Measurements from ENCODE around the gene CPZ.
"Not testable (repeated sequence)": the region's sequence is repeated elsewhere in the genome, so short reads cannot be mapped to it uniquely, and the experiment has no call there.

CPZ gene

DNA sequence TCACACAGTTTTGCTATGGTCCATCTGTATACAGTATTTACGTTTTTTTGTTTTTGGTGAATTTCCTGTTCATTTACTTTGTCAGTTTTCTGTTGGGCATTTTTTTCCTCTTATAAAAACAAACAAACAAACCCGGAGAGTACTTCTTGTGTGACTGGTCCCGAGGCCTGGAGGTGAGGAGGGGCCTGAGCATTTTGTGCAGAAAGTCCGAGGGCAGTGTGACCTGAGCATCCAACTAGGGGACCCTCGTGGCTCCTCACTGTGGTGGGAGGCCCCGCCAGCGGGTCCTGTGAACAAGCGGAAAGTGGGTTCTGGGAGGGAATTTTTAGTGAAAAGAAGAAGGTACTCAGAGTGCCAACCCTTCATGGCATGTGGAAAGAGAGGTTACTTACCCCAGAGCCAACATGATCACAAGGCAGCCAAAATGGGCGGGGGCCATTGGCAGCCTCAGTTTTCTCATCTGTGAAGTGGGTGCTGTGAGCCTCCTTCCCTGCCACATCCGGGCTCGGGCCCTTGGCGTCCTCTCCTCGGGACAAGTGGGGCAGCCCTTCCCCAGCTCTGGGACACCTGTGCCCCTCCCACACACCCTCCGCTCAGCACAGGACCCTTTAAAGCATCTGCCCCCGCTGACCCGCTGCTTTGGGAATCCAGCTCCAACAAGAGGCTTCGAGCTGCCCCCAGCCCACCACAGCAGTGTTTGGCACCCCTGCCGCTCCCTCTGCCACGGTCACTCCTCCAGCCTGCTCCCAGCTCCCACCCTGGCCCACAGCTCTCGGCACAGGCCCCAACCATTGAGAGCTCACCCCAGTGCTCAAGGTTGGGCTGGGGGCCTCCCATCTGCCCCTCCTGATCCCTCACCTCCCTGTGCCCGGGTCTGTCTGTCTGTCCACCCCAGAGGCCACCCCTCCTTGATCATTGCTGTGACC lies 35.2 kb upstream of the CPZ start:
- no peak for DNase-seq

DNA sequence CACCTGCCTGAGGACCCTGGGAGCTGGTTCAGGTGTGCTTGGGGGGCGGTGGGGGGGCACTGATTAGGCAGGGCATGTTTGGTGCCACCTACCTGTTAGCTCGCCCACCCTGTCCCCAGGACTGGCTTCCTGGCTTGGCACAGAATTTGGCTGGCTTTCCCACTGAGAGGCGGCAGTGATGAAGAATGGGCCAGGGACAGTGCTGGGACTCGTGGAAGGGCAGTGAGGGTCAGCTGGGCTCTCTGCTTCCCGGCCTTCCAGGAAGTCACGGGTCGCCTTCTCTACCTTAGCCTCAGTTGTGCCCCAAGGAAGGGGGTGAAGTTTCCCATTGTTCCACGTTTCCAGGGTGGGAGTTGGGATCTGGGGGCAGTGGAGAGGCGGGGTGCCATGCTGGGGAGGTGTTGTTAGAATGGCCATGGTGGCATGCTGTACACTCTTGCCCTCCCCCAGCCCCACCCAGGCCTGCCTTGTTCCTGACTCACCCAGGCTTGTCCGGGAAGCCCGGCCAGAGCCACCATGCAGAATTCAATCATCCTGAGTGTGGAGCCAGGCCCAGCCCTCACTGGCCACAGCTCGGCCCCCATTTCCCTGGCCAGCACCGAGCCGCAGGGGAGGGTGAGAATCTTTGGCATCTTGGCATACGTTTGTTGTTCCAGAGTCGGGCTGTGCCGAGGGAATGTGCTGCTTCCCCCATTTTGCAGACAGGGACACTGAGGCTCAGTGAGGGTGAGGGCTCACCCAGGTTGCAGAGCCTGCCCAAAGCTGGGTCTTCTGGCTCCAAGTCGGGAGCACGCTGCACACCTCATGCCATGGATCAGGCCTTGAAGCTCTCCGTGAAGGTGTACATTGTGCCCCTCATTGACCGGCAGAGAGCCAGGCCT lies 34.2 kb upstream of the CPZ start:
- no peak for DNase-seq

DNA sequence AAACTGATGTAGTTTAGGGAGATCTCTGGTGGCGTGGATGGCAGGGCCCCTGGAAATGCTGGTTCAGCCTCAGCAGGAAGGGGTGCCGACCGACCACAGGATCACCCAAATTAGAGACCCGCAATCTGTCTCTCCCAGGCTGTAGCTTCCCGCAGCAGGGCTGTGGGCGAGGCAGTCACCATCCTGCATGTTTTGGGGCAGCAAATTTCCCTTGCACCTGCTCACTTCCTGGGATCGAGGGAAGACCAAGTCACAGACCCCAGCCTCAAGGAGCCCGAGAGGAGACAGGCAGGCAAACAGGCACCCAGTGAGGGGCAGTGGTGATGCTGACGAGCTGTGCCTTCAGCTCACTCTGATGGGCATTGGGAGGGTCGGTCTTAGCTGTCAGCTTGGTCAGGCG lies 33.6 kb upstream of the CPZ start:
- no peak for DNase-seq

DNA sequence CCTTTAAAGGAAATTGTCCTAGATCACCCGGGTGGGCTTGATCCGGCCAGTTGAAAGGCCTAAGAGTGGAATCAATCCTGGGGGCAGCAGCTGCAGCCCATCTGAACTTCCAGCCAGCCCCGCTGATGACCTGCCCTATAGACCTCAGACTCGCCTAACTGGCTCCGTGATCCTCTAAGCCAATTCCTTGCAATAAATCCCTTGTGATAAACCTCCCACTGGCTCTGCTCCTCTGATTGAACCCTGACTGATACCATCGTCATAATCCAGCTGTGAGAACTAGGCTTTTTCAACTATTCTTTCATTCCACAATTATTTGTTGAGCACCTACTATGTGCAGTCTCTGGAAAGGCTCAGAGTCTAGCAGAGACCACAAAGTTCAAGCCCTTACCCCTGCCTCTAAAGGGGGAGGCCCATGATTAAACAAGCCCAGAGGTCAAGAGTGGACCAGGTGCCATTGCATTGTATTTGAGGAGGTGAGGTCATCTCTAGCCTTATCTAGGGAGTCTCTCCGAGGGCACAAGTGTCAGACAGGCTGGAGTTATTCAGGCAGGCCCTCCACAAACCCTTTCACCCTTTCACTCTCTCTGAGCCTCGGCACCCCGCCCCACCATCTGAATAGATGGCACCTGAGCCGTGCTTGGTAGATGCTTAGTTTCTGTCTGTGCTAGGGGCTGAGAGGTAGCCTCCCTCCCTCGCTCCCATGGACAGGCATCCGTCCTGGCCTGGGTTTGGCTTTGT lies 32.9 kb upstream of the CPZ start:
- no peak for DNase-seq

DNA sequence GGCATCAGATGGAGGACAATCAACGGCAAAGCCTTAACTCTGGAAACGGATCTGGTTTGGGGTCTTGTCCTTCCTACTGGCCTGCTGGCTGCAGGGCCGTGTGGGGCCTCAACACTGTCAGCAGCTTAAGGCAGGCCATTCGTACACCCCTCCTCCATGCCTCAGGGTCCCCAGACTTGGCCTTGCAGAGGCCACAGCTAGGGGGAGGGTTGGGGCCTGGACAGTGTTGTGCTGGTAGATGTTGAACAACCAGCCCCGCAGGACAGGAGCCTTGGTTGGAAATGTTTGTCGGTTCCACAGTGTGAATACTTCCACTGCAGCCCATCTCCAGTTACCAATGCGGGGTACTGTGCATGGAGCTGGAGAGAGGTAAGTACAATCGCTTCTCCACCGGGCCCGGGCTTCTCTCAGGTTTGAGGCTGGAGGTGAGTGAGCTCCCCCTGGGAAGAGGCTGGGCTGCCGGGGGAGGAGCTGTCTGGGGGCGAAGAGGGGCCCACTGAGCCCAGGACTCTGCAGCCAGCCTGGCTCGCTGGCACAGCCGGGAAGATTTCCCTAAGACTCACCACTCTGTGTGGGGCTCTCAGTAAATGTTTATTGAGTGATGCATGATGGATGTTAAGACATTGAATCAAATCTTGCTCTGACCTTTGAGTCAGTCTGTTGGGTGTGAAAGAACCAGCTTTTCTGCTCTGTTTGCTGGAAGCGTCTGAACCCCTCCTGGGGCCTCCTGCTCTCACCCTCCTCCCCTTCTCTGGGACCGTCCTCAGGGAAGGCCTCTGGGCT lies 32.1 kb upstream of the CPZ start:
- no peak for DNase-seq

DNA sequence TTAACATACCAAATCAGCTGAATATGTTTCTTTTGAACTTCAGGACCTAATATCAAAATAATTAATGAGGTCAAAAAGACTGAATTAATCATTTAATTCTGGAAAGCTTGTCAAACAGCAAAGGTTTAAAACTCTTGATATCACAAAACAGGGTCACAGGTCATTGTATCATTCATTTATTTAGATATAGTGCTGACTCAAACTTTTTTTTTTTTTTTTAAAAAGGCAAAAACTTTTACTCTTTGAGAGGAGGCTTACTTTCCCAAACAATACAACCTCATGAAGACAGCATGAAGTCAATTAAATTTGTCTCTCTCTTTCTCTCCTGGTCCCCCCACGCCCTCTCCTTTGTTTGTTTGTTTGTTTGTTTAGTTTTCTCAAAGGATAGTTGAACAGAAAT lies 28.0 kb upstream of the CPZ start:
- no peak for DNase-seq

DNA sequence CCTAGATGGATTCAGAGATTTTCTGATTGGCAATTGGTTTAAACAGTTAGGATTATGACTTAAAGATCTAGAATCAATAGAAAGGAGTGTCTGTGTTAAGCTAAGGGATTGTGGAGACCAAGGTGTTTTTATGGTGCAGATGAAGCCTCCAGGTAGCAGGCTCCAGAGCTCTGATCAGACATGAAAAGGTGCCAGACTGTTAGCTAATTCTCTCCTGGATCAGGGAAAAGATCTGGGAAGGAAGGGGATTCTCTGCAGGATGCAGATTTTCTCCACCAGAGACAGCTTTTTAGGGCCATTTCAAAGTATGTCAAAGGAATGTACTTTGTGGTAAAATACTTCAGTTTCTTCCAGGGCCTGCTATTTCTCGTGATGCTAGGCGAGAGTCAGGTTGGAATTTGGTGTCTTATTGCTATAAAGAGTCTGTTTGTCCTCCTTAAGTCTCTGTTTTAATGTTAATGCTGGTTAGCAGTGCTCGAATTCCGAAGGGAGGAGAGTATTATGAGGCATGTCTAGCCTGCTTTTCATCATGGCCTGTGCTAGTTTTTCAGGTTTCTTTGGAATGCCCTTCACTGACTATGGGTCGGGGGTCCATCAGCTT lies 24.4 kb upstream of the CPZ start:
- no peak for DNase-seq

DNA sequence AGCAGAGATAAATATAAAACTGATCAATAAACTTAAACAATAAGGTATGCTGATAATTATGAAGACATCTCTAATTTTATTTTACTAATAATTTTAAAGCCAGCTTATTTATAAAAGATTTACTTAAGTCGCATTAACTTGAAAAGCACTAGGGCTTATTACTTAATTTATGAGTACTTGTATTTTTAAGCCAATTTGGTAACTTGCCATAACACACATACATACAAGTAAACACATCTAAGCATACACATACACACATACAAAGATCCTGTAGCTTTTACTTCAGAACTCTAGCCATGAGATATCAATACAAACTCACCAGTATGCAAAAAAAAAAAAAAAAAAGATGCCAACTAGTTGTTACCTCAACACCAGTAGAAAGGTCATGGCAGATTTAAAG lies 22.4 kb upstream of the CPZ start:
- DNase-seq: no peak

DNA sequence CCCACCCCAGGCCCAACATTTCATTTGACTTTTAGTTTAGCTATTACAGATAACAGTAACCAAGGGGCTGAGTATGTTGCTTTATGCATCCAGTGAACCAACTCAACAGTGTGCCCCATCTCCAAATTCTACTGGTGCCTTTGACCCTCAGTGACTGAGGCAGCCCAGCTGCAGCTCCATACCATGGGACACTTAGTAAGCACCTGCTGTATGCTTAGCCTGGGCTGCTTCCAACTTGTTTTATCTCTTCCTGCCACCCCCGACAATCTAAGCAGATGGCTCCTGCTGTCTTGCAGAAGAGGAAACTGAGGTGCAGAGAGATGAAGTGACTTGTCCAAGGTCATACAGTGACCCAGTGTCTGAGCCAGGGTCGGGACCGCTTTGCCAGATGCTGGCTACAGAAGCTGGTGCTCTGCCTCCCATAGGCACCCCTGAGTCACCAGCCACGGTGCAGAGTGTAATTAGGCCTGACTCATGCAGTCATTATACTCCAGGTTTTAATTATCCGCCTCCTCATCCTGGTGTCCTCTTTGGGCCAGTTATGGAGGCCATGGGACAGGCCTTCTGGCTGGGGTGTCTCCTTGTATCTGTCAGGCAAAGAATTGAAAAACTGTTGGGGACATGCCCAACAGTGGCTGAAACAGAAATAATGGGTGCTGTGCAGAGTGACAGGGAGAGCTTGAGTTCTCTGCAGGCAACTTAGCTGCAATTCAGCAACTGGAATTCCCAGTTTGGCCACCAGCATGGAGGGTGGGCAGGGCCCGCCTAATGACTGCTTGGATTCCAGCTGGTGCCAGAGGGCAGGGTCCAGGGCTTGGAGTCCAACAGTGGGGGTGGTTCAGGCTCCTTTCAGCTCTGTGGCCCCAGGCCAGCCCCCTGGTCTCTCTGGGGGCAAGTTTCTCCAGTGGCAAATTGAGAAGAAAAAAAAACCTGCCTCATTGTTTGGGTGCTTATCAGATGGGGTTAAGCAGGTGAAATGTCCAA lies 20.6 kb upstream of the CPZ start:
- DNase-seq: no peak

DNA sequence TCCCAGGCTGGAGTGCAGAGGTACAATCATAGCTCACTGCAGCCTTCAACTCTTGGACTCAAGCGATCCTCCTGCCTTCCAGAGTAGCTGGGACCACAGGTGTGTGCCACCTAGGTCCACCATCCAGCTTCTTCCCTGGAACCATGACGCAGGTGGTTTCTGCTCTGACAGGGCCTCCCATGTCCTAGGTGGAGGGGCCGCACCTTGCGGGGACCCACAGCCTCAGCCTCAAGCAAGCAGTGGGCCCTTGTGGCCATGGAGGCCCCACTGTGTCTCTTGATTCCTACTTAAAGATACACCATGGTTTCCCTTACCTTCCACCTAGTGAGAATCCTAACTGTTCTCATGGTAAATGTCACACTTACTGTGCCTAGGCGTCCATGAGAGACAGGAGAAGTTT lies 19.3 kb upstream of the CPZ start:
- no peak for DNase-seq

DNA sequence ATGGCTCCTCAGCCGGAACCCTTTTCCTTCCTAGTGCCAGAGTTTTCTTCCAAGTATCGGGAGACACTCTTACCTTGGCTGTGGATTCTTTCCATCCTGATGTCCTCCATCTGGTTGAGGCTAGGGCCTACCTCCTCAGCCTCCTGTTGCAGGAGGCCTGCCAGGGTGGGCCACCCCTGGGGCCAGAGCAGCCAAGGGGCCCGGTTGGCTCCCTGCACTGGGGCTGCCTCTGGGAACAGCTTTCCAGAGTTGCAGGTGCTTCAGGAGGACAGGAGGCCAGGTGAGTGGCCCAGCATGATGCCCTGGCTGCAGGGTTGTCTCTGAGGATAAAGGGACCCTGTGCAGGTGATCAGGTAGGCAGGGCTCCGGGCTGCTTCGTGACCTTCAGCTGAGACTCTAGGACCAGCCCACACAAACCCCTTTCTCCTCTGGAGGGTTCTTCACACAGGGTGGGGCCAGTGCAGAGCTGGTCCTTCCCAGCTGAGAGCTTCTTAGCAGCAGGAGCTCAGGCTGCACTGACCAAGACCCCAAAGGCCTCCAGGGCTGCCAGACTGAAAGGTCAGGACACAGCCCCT lies 17.7 kb upstream of the CPZ start:
- DNase-seq: no peak

DNA sequence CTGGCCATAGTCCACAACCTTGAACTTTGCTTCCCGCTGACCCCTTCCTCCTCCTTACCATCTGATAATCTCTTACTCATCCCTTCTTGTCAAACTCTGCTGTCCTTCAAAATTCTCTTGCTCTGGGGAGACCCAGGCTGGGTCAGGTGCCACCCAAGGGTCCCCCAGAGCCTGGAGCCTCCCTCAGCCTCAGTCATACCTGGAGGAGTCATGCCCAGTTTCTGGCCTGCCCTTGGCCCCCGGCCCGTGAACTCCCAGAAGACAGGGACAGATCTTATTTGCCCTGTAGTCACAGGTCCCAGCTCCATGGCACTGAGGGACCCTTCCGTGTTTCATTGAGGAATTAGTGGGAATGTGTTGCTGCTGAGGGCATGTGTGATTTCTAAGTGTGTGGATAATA lies 17.1 kb upstream of the CPZ start:
- no peak for DNase-seq

DNA sequence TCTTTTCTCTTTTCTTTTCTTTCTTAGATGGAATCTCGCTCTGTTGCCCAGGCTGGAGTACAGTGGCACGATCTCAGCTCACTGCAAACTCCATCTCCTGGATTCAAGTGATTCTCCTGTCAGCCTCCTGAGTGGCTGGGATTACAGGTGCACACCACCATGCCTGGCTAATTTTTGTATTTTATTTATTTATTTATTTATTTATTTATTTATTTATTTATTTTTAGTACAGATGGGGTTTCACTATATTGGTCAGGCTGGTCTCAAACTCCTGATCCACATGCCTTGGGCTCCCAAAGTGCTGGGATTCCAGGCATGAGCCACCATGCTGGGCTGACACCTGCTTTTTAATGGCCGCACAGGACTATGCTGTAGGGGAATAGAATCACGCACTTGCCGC lies 16.0 kb upstream of the CPZ start:
- not testable (repeated sequence) for DNase-seq

DNA sequence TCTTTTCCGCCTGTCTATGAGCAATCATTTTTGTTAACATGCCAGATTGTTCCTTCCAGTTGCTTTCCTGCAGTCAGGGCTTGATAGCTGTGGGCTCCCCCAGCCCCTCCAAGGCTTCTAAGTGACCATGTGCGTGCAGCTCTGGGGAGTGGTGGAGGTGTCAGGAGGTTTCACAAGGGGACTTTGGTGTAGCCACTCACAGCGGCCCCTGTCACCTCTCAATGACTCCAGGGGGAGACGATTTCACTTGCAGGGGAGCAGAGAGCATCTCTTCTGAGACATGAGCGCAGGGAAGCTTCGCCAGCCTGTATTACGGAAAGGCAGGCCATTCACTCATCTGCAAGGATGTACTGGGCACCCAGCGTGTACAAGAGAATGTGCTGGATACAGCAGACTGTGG lies 15.5 kb upstream of the CPZ start:
- DNase-seq: no peak

DNA sequence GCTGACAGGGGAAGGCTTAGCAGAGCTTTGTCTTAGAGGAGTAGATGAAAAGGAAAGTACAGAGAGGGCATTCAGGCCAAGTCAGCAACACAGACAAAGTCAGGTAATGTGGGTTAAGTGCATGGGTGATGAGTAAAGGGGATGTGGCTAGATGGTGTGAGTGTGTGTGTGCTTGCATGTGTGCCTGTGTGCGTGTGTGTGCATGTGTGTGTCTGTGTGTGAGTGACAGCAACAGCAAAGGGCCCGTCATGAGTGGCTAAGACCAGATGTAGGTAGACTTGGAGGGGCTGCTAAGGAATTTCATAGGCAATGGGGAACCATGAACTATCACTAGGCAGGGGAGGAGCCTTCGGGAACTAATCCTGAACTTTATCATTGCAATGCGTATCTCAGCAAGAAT lies 14.6 kb upstream of the CPZ start:
- no peak for DNase-seq

DNA sequence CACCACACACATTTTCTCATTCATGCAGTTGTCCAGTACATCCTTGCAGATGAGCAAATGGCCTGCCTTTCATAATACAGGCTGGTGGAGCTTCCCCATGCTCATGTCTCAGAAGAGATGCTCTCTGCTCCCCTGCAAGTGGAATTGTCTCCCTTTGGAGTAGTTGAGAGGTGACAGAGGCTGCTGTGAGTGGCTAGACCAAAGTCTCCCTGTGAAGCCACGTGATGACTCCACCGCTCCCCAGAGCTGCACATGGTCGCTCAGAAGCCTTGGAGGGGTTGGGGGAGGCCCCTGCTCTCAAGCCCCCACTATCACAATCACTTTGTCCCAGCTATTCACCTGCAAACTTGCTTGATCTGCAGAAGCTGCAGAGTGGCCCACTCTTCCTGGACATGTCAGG lies 13.8 kb upstream of the CPZ start:
- DNase-seq: no peak

DNA sequence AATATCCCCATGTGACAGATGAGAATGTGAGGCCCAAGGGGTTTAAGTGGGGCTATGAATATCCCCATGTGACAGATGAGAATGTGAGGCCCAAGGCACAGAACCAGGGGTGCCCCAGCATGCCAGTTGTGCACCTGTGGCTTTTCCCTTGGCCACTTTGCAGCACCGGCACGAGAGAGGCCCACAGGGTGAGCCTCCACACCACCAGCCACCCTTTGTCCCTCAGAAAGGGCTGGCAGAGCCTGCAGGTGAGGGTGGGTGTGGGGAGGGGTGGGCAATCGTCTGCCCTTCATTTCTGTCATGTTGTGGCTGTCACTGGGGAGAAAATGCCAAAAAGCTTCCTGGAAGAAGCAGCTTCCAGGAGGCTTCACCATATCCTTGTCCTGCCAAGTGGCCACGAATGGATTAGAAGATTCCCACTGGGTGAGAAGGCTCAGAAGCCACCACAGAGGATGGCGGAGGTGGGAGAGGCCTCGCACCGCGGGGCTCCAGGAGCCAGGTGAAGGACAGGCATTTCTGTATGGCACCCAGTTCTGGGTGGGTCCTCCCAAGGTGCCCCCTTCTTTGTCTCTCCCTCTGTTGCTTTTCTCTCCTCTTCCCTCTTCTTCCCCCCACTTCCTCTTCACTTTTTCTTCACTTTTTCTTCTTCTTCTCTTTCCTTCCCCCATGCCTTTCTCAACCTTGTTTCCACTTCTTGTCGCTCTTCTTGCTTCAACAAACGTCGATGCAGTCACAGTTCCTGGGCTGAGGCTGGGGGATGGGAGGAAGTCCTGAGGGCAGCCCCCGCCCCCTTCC lies 12.8 kb upstream of the CPZ start:
- no peak for DNase-seq

DNA sequence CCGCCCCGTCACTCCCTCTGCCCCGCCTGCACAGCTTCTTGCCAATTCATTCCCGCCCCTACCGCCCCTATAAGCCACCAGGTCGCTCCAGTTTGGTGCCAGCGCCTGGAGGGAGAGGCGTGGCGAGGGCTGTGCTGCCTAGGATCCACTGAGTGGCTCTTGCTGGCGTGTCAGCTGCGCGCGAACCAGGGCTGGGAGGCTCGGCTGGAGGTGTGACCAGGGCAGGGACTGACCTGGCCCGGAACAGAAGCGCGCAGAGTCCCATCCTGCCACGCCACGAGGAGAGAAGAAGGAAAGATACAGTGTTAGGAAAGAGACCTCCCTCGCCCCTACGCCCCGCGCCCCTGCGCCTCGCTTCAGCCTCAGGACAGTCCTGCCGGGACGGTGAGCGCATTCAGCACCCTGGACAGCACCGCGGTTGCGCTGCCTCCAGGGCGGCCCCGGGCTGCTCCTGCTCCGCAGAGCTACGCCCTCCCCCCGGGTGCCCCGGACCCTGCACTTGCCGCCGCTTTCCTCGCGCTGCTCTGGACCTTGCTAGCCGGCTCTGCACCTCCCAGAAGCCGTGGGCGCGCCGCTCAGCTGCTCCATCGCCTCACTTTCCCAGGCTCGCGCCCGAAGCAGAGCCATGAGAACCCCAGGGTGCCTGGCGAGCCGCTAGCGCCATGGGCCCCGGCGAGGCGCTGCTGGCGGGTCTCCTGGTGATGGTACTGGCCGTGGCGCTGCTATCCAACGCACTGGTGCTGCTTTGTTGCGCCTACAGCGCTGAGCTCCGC lies 12.1 kb upstream of the CPZ start, which contains the start of gene GPR78:
Gene GPR78, plus strand, starts transcription at position 72 of the 773 bp plus-strand sequence. Its CDS starts 591 bp downstream, at position 663.
- DNase-seq: no peak
